GM12878 (cell line): ENCODE measurements around the gene MFNG. TPM values are rescaled to one million over a fixed set of nuclear protein-coding genes. Genes with fewer than 3 reads are reported as not detected.
A peak's percentile ranks its signal among the peaks of the same experiment; 100 is the strongest.

Experiments
- ATAC-seq: fragments of 200-7000 bp; cut with Tn5 transposase; 3 replicates; pipeline ENCODE4 v1.9.1; 2020; ENCODE audit warnings: mild to moderate bottlenecking, moderate library complexity
- BruUV-seq: library from RNA; stranded (reverse); fragments of 400-500 nt; replicated peaks from 2 replicates; lab custom pipeline; 2021; lab: Mats Ljungman, UMichigan
- CTCF ChIA-PET: fragments of 300-600 bp; sonication (Branson Sonifier 250); formaldehyde crosslinking; extraction: SDS; loops from one replicate; lab custom pipeline; 2021; ENCODE audit warnings: inconsistent platforms; lab: Yijun Ruan, JAX
- POLR2A ChIA-PET: fragments of 350-600 bp; formaldehyde crosslinking; extraction: SDS; loops from one replicate; lab custom pipeline; 2021; ENCODE audit warnings: inconsistent platforms; lab: Charles Lee
- RAD21 ChIA-PET: fragments of 300-600 bp; sonication (Branson Sonifier 250); formaldehyde crosslinking; loops from one replicate; lab custom pipeline; 2023; ENCODE audit warnings: antibody characterized with exemption; ENCODE audit not compliant: unreplicated experiment; lab: Charles Lee
- SMC1A ChIA-PET: fragments of 300-600 bp; sonication (Branson Sonifier 250); formaldehyde crosslinking; loops from one replicate; lab custom pipeline; 2023; ENCODE audit not compliant: unreplicated experiment, uncharacterized antibody; lab: Charles Lee
- DNase-seq: peaks from one replicate; pipeline ENCODE4 v3.0.0-alpha.2; 2011; ENCODE audit warnings: low read depth, low spot score
- FAIRE-seq: peaks from 3 replicates; lab custom pipeline; 2011; peaks lifted over from hg19 to GRCh38; lab: Jason Lieb, UNC
- H2AFZ ChIP-seq: 2 replicates; pipeline ENCODE4 v1.6.0; 2011; ENCODE audit warnings: low read depth, low read length, control low read depth; ENCODE audit not compliant: control insufficient read depth
- H3K27ac ChIP-seq: 2 replicates; pipeline ENCODE4 v1.5.1; 2011; ENCODE audit warnings: control low read depth; ENCODE audit not compliant: control insufficient read depth, insufficient read depth
- H3K27me3 ChIP-seq, 2 experiments: replicated peaks in 1 of 2; 2 replicates each; pipeline versions ENCODE4 v1.6.0 to v1.6.1; 2011; ENCODE audit warnings: low read length in 1 of 2; ENCODE audit not compliant: control insufficient read depth in 2 of 2, insufficient read depth in 2 of 2
- H3K36me3 ChIP-seq, 2 experiments: 2 replicates each; pipeline ENCODE4 v1.5.1; 2011; ENCODE audit warnings: low read length in 1 of 2; ENCODE audit not compliant: control insufficient read depth in 2 of 2, insufficient read depth in 2 of 2
- H3K4me1 ChIP-seq: 2 replicates; pipeline ENCODE4 v1.6.1; 2011; ENCODE audit warnings: mild to moderate bottlenecking, low read length, moderate library complexity, mixed read lengths; ENCODE audit not compliant: control insufficient read depth, insufficient read depth
- H3K4me2 ChIP-seq: 2 replicates; pipeline ENCODE4 v1.6.0; 2011; ENCODE audit warnings: control low read depth; ENCODE audit not compliant: control insufficient read depth, insufficient read depth
- H3K4me3 ChIP-seq: fragments of 200-600 bp; sonication (generic); 2 replicates; pipeline ENCODE4 v1.5.1; 2016
- H3K79me2 ChIP-seq: 2 replicates; pipeline ENCODE4 v1.6.0; 2011; ENCODE audit warnings: low read length; ENCODE audit not compliant: control insufficient read depth, insufficient read depth
- H3K9ac ChIP-seq: 2 replicates; pipeline ENCODE4 v1.8.0; 2011; ENCODE audit warnings: low read length, control low read depth, mixed read lengths; ENCODE audit not compliant: control insufficient read depth, insufficient read depth
- H3K9me3 ChIP-seq: replicated peaks from 3 replicates; pipeline ENCODE4 v1.5.1; 2011; ENCODE audit warnings: mild to moderate bottlenecking, low read length; ENCODE audit not compliant: control insufficient read depth, insufficient read depth
- H4K20me1 ChIP-seq: 2 replicates; pipeline ENCODE4 v1.6.0; 2011; ENCODE audit not compliant: control insufficient read depth, insufficient read depth
- BHLHE40 ChIP-seq, 2 experiments: fragments of 450-650 bp in 1 of 2; IDR thresholded peaks; 2 replicates each; pipeline ENCODE4 v1.6.1; 2011 to 2017; ENCODE audit warnings: low read depth in 2 of 2, borderline replicate concordance in 1 of 2, improper control_type of control experiment in 1 of 2, low read length in 1 of 2, mild to moderate bottlenecking in 1 of 2
- CHD2 ChIP-seq: IDR thresholded peaks from 2 replicates; pipeline ENCODE4 v1.6.1; 2011; ENCODE audit warnings: low read depth, low read length, improper control_type of control experiment, borderline replicate concordance
- CREB1 ChIP-seq: IDR thresholded peaks from 2 replicates; pipeline ENCODE4 v1.6.1; 2012; ENCODE audit warnings: low read depth, mild to moderate bottlenecking, inconsistent platforms
- E2F4 ChIP-seq: IDR thresholded peaks from 2 replicates; pipeline ENCODE4 v1.6.1; 2012; ENCODE audit warnings: low read depth, low read length, improper control_type of control experiment
- EED ChIP-seq: sonication (generic); IDR thresholded peaks from 2 replicates; pipeline ENCODE4 v1.6.1; 2016; ENCODE audit warnings: antibody characterized with exemption, low read depth
- EZH2 ChIP-seq: IDR thresholded peaks from 2 replicates; pipeline ENCODE4 v1.6.1; 2012; ENCODE audit warnings: low read depth, mild to moderate bottlenecking, control low read depth, inconsistent platforms, low read length, borderline replicate concordance; ENCODE audit not compliant: control insufficient read depth
- FOXM1 ChIP-seq: IDR thresholded peaks from 2 replicates; pipeline ENCODE4 v1.6.1; 2012; ENCODE audit warnings: low read depth, mild to moderate bottlenecking, inconsistent platforms, low read length, moderate library complexity
- IKZF1 ChIP-seq: fragments of 450-650 bp; conservative IDR thresholded peaks from 2 replicates; pipeline ENCODE4 v1.6.1; 2017; ENCODE audit warnings: antibody characterized with exemption, mild to moderate bottlenecking
- KLF5 ChIP-seq: fragments of 450-650 bp; IDR thresholded peaks from 2 replicates; pipeline ENCODE4 v1.6.1; 2014; ENCODE audit warnings: mild to moderate bottlenecking; ENCODE audit not compliant: partially characterized antibody
- MEF2A ChIP-seq: IDR thresholded peaks from 2 replicates; pipeline ENCODE4 v1.6.1; 2011; ENCODE audit warnings: low read depth, mild to moderate bottlenecking, low read length, moderate library complexity; ENCODE audit not compliant: insufficient read depth
- MTA3 ChIP-seq: IDR thresholded peaks from 2 replicates; pipeline ENCODE4 v1.6.1; 2012; ENCODE audit warnings: low read length, inconsistent platforms, borderline replicate concordance
- POU2F2 ChIP-seq: IDR thresholded peaks from 3 replicates; pipeline ENCODE4 v1.6.1; 2011; ENCODE audit warnings: low read depth, mild to moderate bottlenecking, low read length, borderline replicate concordance
- RAD21 ChIP-seq: IDR thresholded peaks from 2 replicates; pipeline ENCODE4 v1.6.1; 2011; ENCODE audit warnings: mild to moderate bottlenecking, low read depth, low read length, moderate library complexity; ENCODE audit not compliant: insufficient read depth
- RELB ChIP-seq: fragments of 450-650 bp; IDR thresholded peaks from 2 replicates; pipeline ENCODE4 v1.6.1; 2017; ENCODE audit warnings: low read depth, mild to moderate bottlenecking, moderate library complexity
- RFX5 ChIP-seq: IDR thresholded peaks from 2 replicates; pipeline ENCODE4 v1.6.1; 2011; ENCODE audit warnings: low read depth, low read length, improper control_type of control experiment
- SMC3 ChIP-seq: IDR thresholded peaks from 2 replicates; pipeline ENCODE4 v1.6.1; 2011; ENCODE audit warnings: low read length, improper control_type of control experiment, borderline replicate concordance
- SRF ChIP-seq, 2 experiments: IDR thresholded peaks; 2 replicates each; pipeline ENCODE4 v1.6.1; 2011; ENCODE audit warnings: low read depth in 2 of 2, low read length in 2 of 2, mild to moderate bottlenecking in 1 of 2, moderate library complexity in 1 of 2
- SUZ12 ChIP-seq: fragments of 200-600 bp; sonication (generic); IDR thresholded peaks from one replicate; pipeline ENCODE4 v1.6.1; 2018; ENCODE audit warnings: antibody characterized with exemption, mild to moderate bottlenecking; ENCODE audit not compliant: unreplicated experiment
- TBL1XR1 ChIP-seq: IDR thresholded peaks from 2 replicates; pipeline ENCODE4 v1.6.1; 2012; ENCODE audit warnings: low read depth, low read length, improper control_type of control experiment
- WGBS: methylation state at CpG from one replicate; pipeline ENCODE4 v1.1.6; 2016; ENCODE audit warnings: low lambda C conversion rate; ENCODE audit not compliant: insufficient replicate concordance, insufficient coverage; ENCODE audit errors: missing lambda C conversion rate; 5-methylcytosine and 5-hydroxymethylcytosine counted together
- in situ Hi-C: fragments of 300-500 bp; cut with MboI; formaldehyde crosslinking; loops from 9 replicates; pipeline ENCODE4 v1.14.3; 2018; ENCODE audit warnings: mixed read lengths
- intact Hi-C: fragments of 100-400 bp; cut with micrococcal nuclease; formaldehyde crosslinking; loops from one replicate; pipeline ENCODE4 v1.14.2; 2022; ENCODE audit not compliant: unreplicated experiment
- polyA plus RNA-seq, 11 experiments: library from polyadenylated mRNA; depleted of rRNA in 4 of 11; unstranded in 6 of 11; stranded (reverse) in 5 of 11; fragments of >200 nt; fragmentation: Nextera tagmentation in 4 of 11; fragmentation: Illumina TruSeq in 1 of 11; extraction: Ambion mirVana in 4 of 11; extraction: Trizol in 1 of 11; gene quantifications; 1 replicate in 1 of 11; 2 replicates in 10 of 11; pipeline versions ENCODE4 v1.2.1 to v1.2.3, GENCODE V29; 2011 to 2016; ENCODE audit warnings: inconsistent platforms in 2 of 11, missing spikeins in 2 of 11, low read depth in 1 of 11
- total RNA-seq, 4 experiments: library from RNA; depleted of rRNA in 3 of 4; stranded (reverse); fragments of >200 nt in 3 of 4; fragmentation: Illumina TruSeq in 1 of 4; extraction: Trizol in 1 of 4; gene quantifications; 2 replicates each; pipeline versions ENCODE4 v1.2.1 to v1.2.3, GENCODE V29; 2013 to 2021

Gene MFNG
- total and polyA plus RNA-seq, 10 of the 15 experiments (the other 5 are each of a cell fraction or from before 2014, with no cell fraction given) = 11.5 to 117 (median 68.5) TPM

GRCh38 chr22:37473437-37473946, 12.7 kb downstream of the MFNG start (continued):
- TF ChIP-seq KLF5 = no peak
- TF ChIP-seq, all 136 proteins: peak for 0

GRCh38 chr22:37472418-37473006, 13.7 kb downstream of the MFNG start:
- 49% methylated on average over 8 of the region's 8 CpGs for WGBS
- H3K27me3 ChIP-seq = no peaks in the 10 kb centered on the region
- no peak overlapping the region for H3K4me3 ChIP-seq
- SMC1A ChIA-PET = interaction anchor here (0.8 to 2.0 kb wide), 11 partner anchors 8 to 205 kb away, joined by 3 to 15 read pairs (median 4); partner anchors contain the start of gene MFNG
- BruUV-seq = no TSS peak
- DNase-seq (no peak), FAIRE-seq (no peak), ATAC-seq (peak; percentile 74)
- CTCF ChIA-PET = interaction anchor here (0.5 to 4.4 kb wide), 30 partner anchors 9 to 493 kb away, joined by 3 to 75 read pairs (median 4); partner anchors contain the start of genes LGALS2, MFNG and RAC2
- in situ Hi-C loops (no loop called here), intact Hi-C loops (no loop called here)
- H3K27ac ChIP-seq = no peak overlapping the region
- H3K36me3 ChIP-seq = peaks cover 11 to 12% of the 10 kb centered on the region in 2 experiments; a peak in 3 of 4 replicates
- no peak overlapping the region for H3K9ac ChIP-seq
- no peaks in the 10 kb centered on the region for H3K9me3 ChIP-seq
- POLR2A ChIA-PET = no interaction called here
- RAD21 ChIA-PET = interaction anchor here (0.7 to 2.0 kb wide), 8 partner anchors 11 to 217 kb away, joined by 3 to 22 read pairs (median 3); no protein-coding TSS in a partner anchor
- no peaks in the 10 kb centered on the region; the same call in 1 of the 2 replicates for H4K20me1 ChIP-seq
- no peak overlapping the region for H3K4me2 ChIP-seq
- H3K4me1 ChIP-seq = no peaks in the 10 kb centered on the region
- H2AFZ ChIP-seq = no peak overlapping the region
- H3K79me2 ChIP-seq = no peaks in the 10 kb centered on the region
- TF ChIP-seq EZH2 = no peak
- TF ChIP-seq CREB1 = no peak
- no peak for TF ChIP-seq E2F4
- TF ChIP-seq FOXM1 = no peak
- TF ChIP-seq MEF2A = no peak
- TF ChIP-seq RAD21 = 0 out of 2 replicates have a peak, but pooled peaks have one; percentile 23
- no peak for TF ChIP-seq SUZ12
- no peak for TF ChIP-seq EED
- 0 out of 2 replicates have a peak, but pooled peaks have one; percentile 27 for TF ChIP-seq CHD2
- TF ChIP-seq TBL1XR1 = no peak
- no peak for TF ChIP-seq POU2F2
- no peak for TF ChIP-seq MTA3
- TF ChIP-seq RELB = no peak
- TF ChIP-seq SMC3 = peak; percentile 57; the same call in 1 of the 2 replicates
- TF ChIP-seq IKZF1 = no peak
- TF ChIP-seq BHLHE40 (IDR thresholded peaks at IDR 0.05; ENCODE audit: borderline replicate concordance in 1 of 2, low read depth in 2 of 2, low read length in 1 of 2) = no peak
- no peak for TF ChIP-seq RFX5
- TF ChIP-seq SRF (IDR thresholded peaks at IDR 0.05; ENCODE audit: low read depth in 2 of 2, low read length in 2 of 2) = no peak
